Activated naive CD4-positive, alpha-beta T cell treated with anti-CD3 and anti-CD28 coated beads, Interleukin-2, amount 50 U/mL, for 16 hours (primary cell): ENCODE data around the gene DNER.

ENCODE experiments used
- DNase-seq: peaks from one replicate; pipeline ENCODE4 v3.0.0-alpha.2; 2020

Gene DNER

GRCh38 chr2:229485857-229486256 lies 228.5 kb downstream of the DNER start:
- no peak for DNase-seq

GRCh38 chr2:229477269-229477755 lies 237.0 kb downstream of the DNER start:
- DNase-seq: no peak

GRCh38 chr2:229475778-229476177 lies 238.6 kb downstream of the DNER start:
- DNase-seq: no peak

- DNase-seq: no peak
These were observed 240.2 kb downstream of the DNER start for GRCh38 chr2:229474125-229474524.

GRCh38 chr2:229470781-229471180 lies 243.6 kb downstream of the DNER start:
- no peak for DNase-seq

GRCh38 chr2:229467783-229468182 lies 246.6 kb downstream of the DNER start:
- DNase-seq: no peak

- no peak for DNase-seq
These were observed 250.5 kb downstream of the DNER start for GRCh38 chr2:229463841-229464346.

GRCh38 chr2:229462112-229462511 lies 252.2 kb downstream of the DNER start:
- no peak for DNase-seq

- no peak for DNase-seq
These were observed 258.3 kb downstream of the DNER start for GRCh38 chr2:229456091-229456490.

- no peak for DNase-seq
These were observed 259.3 kb downstream of the DNER start for GRCh38 chr2:229454934-229455631.

- DNase-seq: no peak
These were observed 261.1 kb downstream of the DNER start for GRCh38 chr2:229453230-229453629.

GRCh38 chr2:229451852-229452251 lies 262.5 kb downstream of the DNER start:
- no peak for DNase-seq

- DNase-seq: no peak
These were observed 267.1 kb downstream of the DNER start for GRCh38 chr2:229447227-229447626.

GRCh38 chr2:229446350-229446749 lies 268.0 kb downstream of the DNER start:
- DNase-seq: no peak

GRCh38 chr2:229445501-229446211 lies 268.7 kb downstream of the DNER start:
- no peak for DNase-seq

GRCh38 chr2:229445019-229445418 lies 269.3 kb downstream of the DNER start:
- no peak for DNase-seq

GRCh38 chr2:229443546-229444268 lies 270.6 kb downstream of the DNER start:
- DNase-seq: no peak

- DNase-seq: no peak
These were observed 271.2 kb downstream of the DNER start for GRCh38 chr2:229443141-229443540.

GRCh38 chr2:229438430-229439159 lies 275.8 kb downstream of the DNER start:
- no peak for DNase-seq

GRCh38 chr2:229437467-229437866 lies 276.9 kb downstream of the DNER start:
- no peak for DNase-seq

GRCh38 chr2:229434187-229434586 lies 280.2 kb downstream of the DNER start:
- DNase-seq: no peak

- no peak for DNase-seq
These were observed 281.0 kb downstream of the DNER start for GRCh38 chr2:229433351-229433750.
